GM19023 (cell line): ENCODE data around the gene CARMIL1.

Experiments used
- ATAC-seq: cut with Tn5 transposase; IDR thresholded peaks from one replicate; pipeline ENCODE4 v1.9.1; 2021; ENCODE audit warnings: mild to moderate bottlenecking, moderate library complexity; ENCODE audit not compliant: unreplicated experiment

Gene CARMIL1

GRCh38 chr6:25464225-25464624 lies 185.1 kb downstream of the CARMIL1 start:
- no peak for ATAC-seq

DNA sequence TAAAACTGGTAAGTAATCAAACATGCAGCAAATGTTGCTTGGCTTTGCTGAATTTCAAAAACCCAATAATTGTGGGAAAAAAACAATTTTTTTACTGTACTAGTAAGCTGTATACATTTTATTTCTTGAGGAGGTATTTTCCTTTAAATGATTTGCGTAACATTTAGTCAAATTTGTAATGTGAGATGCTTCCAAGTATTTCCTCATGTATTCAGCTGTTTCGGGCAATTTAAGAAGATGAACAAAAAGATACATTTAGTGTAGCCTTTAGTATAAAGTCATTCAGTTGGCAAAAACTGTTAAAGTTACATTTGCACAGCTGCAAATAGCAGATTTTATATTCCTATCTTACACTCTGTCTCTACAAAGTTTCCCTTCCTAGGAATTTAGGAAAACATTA lies 186.8 kb downstream of the CARMIL1 start:
- ATAC-seq: no peak

DNA sequence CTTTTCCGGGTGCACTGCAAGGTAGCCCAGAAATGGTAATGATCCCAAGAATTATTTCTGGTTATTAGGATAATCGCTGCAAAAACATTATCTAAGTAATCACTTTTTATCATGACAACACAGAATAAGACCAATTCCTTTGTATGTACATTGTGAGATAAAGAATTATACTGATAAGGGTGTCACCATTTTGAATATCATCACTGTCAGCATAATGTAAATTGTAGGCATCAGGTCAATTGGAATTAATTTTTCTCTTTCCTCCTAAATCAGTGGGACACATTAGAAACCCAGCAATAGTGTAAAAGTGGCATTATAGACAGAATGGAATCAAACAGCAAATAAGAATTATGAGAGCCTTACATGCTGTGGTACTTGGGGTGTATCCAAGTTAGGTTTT lies 189.7 kb downstream of the CARMIL1 start:
- ATAC-seq: no peak

DNA sequence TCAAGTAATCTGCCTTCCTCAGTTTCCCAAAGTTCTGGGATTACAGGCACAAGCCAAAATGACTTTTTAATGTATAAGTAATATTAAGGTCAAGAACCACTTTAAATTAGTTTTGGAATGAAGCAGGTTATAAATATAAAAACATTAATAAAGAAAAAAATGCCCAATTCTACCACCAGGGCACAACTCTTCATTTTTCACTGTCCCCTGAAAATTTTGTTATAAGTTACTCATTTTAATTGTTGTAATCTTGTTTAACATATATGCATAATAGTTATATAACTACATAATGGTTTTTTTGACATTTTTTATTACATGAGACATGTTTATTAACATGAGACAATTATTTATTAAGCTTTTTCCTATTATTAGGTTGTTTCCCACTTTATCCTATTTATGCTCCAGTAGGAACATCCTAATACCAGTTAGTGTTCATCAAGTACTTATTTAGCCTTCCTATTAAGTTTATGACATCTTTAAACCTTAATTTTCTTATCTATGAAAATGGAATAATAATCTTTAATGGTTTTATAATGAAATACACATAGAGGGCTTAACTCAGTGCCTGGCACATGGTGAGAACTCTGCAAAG lies 190.7 kb downstream of the CARMIL1 start:
- no peak for ATAC-seq

DNA sequence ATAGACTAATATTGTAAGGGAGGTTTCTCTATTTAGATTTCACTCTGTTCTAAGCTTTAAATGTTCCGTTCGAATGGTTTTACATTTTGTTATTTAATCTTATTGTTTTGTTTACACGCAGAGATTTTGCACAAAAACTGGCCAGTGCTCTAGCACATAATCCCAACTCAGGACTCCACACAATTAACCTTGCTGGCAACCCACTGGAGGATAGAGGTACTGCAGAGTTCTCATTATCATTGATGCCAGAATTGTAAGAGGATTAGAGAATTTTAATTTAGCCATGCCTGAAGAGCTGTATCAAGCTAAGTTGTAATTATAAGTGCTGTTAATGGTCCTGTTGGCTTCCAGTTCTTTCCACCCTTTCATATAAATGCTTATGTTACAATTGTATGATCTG lies 193.1 kb downstream of the CARMIL1 start:
- no peak for ATAC-seq

- ATAC-seq: no peak
Measured at GRCh38 chr6:25472906-25473305, 193.7 kb downstream of the CARMIL1 start.

DNA sequence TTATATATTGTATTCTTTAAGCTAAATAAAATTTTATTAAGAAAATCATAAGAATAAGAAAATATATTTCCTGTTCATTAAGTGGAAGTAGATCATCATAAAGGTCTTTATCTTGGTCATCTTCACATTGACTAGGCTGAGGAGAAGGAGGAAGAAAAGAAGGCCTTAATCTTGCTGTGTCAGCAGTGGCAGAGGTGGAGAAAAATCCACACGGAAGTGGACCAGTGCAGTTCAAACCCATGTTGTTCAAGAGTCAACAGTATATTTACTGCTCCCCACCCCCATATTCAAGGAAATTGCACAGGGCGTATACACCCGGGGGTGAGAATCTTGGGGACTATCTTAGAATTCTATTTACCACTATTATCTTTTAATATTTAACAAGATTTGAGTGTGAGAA lies 194.3 kb downstream of the CARMIL1 start:
- no peak for ATAC-seq

GRCh38 chr6:25476126-25476525 lies 197.0 kb downstream of the CARMIL1 start:
- ATAC-seq: no peak

DNA sequence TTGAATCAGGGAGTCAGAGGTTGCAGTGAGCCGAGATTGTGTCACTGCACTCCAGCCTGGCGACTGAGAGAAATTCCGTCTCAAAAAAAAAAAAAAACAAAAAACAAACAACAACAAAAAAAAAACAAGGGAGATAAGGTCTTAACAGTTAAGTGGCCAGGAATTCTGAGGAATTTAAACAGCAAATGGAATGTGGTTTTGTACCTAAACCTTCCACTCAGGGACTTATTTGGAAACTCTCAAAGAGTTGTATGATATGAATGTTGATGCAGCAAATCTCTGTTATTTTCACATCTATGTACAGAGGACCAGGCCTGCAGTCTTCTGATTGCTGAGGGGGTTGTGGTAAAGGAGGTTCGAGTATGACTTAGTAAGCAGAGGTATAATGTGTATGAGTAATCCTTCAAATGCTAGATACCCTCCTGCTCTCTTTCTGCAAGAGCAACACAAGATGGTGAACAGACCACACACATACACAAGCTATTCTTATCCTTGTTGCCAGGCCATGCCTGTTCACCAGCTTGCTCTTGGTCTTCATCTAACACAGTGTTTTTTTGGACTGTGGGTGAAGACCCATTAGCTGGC lies 197.9 kb downstream of the CARMIL1 start:
- ATAC-seq: no peak

- no peak for ATAC-seq
Measured at GRCh38 chr6:25478973-25479372, 199.8 kb downstream of the CARMIL1 start.

GRCh38 chr6:25481267-25481666 lies 202.1 kb downstream of the CARMIL1 start:
- ATAC-seq: no peak

DNA sequence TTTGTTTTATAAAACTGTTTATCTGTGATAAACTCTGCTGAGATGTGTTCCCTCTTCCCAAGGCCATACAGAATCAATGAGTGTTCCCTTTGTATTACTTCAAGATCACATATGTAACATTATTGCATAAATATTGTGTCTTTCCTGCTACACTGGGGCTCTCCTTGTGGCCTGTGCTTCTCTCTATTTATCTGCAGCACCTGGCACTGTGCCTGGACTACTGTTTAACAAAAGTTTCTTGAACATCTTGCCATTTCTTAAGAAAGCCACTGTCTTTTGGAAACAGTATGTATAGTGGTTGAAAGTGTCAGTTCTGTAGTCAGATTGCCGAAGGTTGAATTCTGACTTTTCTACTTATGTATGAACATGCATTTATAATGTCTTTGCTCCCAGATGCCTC lies 203.8 kb downstream of the CARMIL1 start:
- no peak for ATAC-seq

DNA sequence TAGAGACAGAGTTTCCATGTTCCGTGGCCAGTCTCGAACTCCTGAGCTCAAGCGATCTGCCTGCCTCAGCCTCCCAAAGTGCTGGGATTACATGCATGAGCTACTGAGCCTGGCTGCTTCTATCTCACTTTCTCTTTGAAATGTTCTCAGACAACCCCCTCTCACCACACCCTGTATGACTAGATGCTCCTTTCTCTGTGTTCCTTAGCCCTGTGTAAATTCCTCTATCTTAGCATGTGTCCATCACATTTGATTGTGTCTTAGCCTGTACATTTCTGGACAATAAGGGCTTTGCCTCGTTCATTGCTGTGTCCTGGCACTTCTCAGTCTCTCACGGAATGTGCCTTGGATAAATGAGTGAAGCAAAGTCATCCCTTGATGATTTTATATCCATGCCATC lies 204.8 kb downstream of the CARMIL1 start:
- ATAC-seq: no peak

DNA sequence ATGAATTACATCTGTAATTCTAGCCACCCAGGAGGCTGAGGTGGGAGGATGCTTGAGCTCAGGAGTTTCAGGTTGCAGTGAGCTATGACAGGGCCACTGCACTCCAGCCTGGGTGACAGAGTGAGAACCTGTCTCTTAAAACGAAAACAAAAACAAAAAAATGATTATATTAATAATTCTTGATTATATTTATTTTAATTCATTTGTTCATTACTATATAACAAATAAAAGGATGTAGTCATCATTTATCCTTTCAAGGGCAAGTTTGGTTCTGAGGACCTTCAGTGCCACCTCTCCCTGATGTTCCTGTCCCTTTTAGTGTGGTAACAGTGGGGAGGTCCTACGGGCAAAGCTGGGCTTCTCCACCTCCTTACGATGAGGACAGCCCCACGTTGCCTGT lies 205.7 kb downstream of the CARMIL1 start:
- ATAC-seq: no peak

- no peak for ATAC-seq
Measured at GRCh38 chr6:25485821-25486534, 206.8 kb downstream of the CARMIL1 start.

DNA sequence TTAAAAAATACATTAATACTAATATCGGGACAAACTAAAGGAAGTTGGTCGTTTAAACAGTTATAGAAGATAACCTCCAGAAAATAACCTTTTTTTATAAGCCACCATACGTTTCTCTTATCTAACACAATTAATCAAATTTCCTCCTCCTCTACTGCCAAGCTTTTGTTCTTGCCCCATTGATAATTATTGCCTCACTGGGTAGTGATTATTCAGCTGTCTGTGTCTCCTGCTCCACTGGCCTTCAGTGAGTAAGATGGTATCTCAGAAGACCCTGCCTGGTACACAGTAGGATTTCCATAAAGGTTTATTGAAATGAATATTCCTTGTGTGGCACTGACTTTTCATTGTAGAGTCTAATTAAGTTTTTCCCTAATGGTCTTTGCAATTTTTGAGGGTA lies 207.4 kb downstream of the CARMIL1 start:
- no peak for ATAC-seq

GRCh38 chr6:25487012-25487411 lies 207.8 kb downstream of the CARMIL1 start:
- ATAC-seq: no peak

DNA sequence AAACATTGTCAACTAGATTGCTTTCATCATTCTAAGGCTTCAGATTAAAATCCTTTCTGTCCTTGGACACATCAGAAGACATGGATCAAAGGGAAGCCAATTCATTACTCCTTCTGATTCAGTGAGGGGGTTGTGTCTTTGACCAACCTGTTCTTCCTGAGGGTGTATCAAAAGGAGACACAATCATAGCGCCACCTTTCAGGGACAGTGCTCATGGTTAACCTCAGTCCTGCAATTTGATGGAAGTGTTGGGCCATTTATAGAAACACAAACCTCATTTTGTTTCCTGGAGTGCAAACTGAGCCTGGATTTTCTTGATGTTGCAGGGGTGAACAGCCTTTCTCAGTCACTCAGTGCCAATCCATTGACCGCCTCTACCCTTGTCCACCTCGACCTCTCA lies 209.0 kb downstream of the CARMIL1 start:
- no peak for ATAC-seq

DNA sequence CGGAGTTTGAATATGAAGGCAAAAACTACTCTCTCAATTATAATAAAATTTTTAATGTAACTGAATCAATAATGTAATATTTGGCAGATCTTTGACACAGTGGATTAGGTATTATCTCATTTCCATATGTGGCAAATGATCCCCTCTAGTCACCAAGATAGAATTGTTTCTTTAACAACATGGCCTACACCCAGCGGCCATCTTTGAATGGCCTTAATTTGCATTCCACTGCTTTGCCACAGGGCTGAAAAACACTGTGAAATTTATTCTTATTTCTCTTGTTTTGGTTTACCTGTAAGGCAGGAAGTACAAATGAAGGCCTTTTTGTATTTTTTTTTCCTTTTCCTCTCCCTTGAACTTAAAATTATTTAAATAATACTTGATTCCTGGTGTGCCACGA lies 210.2 kb downstream of the CARMIL1 start:
- no peak for ATAC-seq

DNA sequence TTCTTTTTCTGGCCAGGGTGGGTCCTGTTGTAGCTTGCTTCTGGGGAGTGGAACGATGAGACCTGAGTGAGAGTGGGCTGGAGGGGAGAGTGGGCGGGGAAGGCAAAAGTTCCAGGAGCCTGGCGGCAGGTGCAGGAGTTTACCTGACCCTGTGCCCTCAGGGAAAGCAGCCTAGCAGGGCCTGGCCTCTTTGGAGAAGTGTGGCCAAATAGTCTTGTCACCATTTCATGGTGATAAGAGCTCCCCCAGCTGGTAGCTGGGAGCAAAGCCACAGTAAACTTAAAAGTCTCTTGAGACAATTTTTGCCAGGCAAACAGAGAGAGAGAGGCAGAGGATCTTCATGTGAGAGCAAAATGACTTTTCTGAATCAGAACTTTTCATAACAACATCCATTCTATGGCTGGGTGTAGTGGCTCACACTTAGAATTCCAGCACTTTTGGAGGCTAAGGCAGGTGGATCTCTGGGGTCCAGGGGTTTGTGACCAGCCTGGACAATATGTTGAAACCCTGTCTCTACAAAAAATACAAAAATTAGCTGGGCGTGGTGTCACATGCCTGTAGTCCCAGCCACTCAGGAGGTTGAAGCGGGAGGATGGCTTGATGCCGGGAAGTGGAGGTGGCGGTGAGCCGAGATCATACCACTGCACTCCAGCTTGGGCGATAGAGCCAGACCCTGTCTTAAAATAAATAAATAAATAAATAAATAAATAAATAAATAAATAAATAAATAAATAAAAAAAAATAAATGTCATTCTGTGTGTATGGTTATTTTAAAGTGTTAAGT lies 211.0 kb downstream of the CARMIL1 start:
- ATAC-seq: peak; percentile 72

DNA sequence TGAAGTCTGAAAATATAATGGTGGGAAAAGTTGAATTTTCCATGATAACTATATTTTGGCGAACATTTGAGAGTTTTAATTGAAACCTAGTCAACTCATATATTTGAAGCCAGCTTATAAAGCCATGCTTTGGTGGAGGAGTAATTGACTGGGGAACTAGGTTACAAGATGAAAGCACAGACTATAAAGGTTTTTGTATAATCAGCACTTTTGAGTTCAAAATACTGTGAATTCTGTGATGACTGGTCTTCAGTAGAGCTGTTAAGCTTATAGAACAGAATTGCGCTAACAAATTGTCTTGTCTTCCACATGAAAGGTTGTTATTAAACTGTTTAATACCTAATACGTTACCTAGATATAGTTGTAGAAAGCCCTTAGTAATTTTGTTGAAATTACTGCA lies 213.8 kb downstream of the CARMIL1 start:
- ATAC-seq: no peak

GRCh38 chr6:25494469-25494868 lies 215.3 kb downstream of the CARMIL1 start:
- no peak for ATAC-seq
